Activated naive CD4-positive, alpha-beta T cell treated with anti-CD3 and anti-CD28 coated beads, Interleukin-2, amount 10 ng/mL, durations not matched to agents 5 hours and 36 hours (primary cell): Measurements from ENCODE around the gene ABCD4. TPM values are rescaled to one million over a fixed set of nuclear protein-coding genes. Genes with fewer than 3 reads are reported as not detected.

ENCODE experiments used
- total RNA-seq, 2 experiments: library from RNA; stranded (reverse); gene quantifications; one replicate each; pipeline ENCODE4 v1.2.3, GENCODE V29; 2021

ABCD4 gene
- total RNA-seq, result 10 to 100 TPM; 54.8 to 58.8 TPM

GRCh38 chr14:74302634-74303569 lies at the start of gene ABCD4:
ABCD4 (minus strand) TSS chr14:74302934; CDS start chr14:74302912, 22 bp downstream.

GRCh38 chr14:74348241-74348734 lies 45.6 kb upstream of the ABCD4 start, which contains the start of gene VRTN:
VRTN (plus strand) TSS chr14:74348471; CDS start chr14:74356784, 8,313 bp downstream.

GRCh38 chr14:74238974-74239847 lies 63.5 kb downstream of the ABCD4 start, which contains the start of gene VSX2:
VSX2 (plus strand) TSS chr14:74239449; CDS start chr14:74239562, 113 bp downstream.

Other genes starting within 250 kb of the ABCD4 start
- 10 to 100 TPM; 15.9 to 16.2 TPM for gene ALDH6A1, start 218.5 kb downstream of the ABCD4 start, total RNA-seq
- gene LIN52, start 218.0 kb downstream of the ABCD4 start, total RNA-seq, result 10 to 100 TPM; 11.2 to 12.9 TPM
- gene VSX2, start 63.5 kb downstream of the ABCD4 start, total RNA-seq, result not detected
- not detected for gene VRTN, start 45.5 kb upstream of the ABCD4 start, total RNA-seq
- gene SYNDIG1L, start 123.3 kb upstream of the ABCD4 start, total RNA-seq, result not detected
- 10 to 100 TPM; 67.9 to 77.8 TPM for gene NPC2, start 190.4 kb upstream of the ABCD4 start, total RNA-seq
- gene ISCA2, start 190.8 kb upstream of the ABCD4 start, total RNA-seq, result 10 to 100 TPM; 27.4 to 27.9 TPM